Psoas muscle (tissue), 8 donors: ENCODE results near the gene EDEM1. TPM values are rescaled to one million over a fixed set of nuclear protein-coding genes. Genes with fewer than 3 reads are reported as not detected.

Experiments used
- ATAC-seq, 4 donors: fragments of 200-7000 bp; cut with Tn5 transposase; one replicate each; pipeline ENCODE4 v1.9.1; 2020; ENCODE audit warnings: moderate library complexity in 3 of 4, mild to moderate bottlenecking in 2 of 4
- DNase-seq, 2 donors: peaks; one replicate each; pipeline ENCODE4 v3.0.0-alpha.2; 2020
- H3K27ac ChIP-seq: fragments of 200-600 bp; one replicate; pipeline ENCODE4 v1.8.0; 2022
- H3K27me3 ChIP-seq, 3 donors: fragments of 200-600 bp in 1 of 3; one replicate each; pipeline versions ENCODE4 v1.6.1 to v1.8.0; 2013 to 2022; ENCODE audit warnings: low read length in 2 of 3, mild to moderate bottlenecking in 2 of 3, moderate library complexity in 1 of 3; ENCODE audit not compliant: insufficient read depth in 3 of 3
- H3K36me3 ChIP-seq, 2 donors: fragments of 200-600 bp in 1 of 2; one replicate each; pipeline versions ENCODE4 v1.6.1 to v1.8.0; 2013 to 2022; ENCODE audit warnings: low read depth in 1 of 2, mild to moderate bottlenecking in 1 of 2, moderate library complexity in 1 of 2; ENCODE audit not compliant: insufficient read depth in 1 of 2
- H3K4me1 ChIP-seq: fragments of 200-600 bp; one replicate; pipeline ENCODE4 v1.8.0; 2022
- H3K4me3 ChIP-seq: fragments of 200-600 bp; one replicate; pipeline ENCODE4 v1.8.0; 2022; ENCODE audit warnings: mild to moderate bottlenecking
- H3K9me3 ChIP-seq: fragments of 200-600 bp; one replicate; pipeline ENCODE4 v1.8.0; 2022
- CTCF ChIP-seq: fragments of 200-600 bp; IDR thresholded peaks from one replicate; pipeline ENCODE4 v1.8.0; 2022; ENCODE audit warnings: antibody characterized with exemption
- WGBS, 3 donors: extraction: QIAGEN DNeasy Blood & Tissue Kit; methylation state at CpG; one replicate each; pipeline versions ENCODE4 v1.1.6 to v1.1.7; 2013; 5-methylcytosine and 5-hydroxymethylcytosine counted together
- intact Hi-C, 2 donors: fragments of 100-400 bp; cut with DNase I; formaldehyde crosslinking; loops; one replicate each; pipeline versions ENCODE4 v1.11.0 to v1.14.2; 2022
- polyA plus RNA-seq, 3 donors: library from polyadenylated mRNA; stranded (reverse); fragments of 200-250 nt; gene quantifications; one replicate each; pipeline ENCODE4 v1.2.3, GENCODE V29; 2013
- total RNA-seq, 4 donors: library from RNA; stranded (reverse); fragmentation: NEBNext Ultra II Directional in 2 of 4; extraction: Animal tissue kit (Norgen Biotek cat#: 25700) in 2 of 4; gene quantifications; one replicate each; pipeline versions ENCODE4 v1.2.1 to v1.2.4, GENCODE V29; 2021 to 2023
- donor health status: healthy with polysubstance abuse.
- donor health status: DM: no; HTN: no; CAD: no; lungs with moderate emphysema.
- donor health status: Bipolar disorder and iron deficiency.
- donor health status: healthy.
- donor health status: DM: yes; HTN: yes; CAD: no.
- donor health status: DM: no; HTN: no; CAD: no.
- donor health status: DM: no; HTN: no; CAD: no.
- donor health status: DM: yes; HTN: yes; CAD: no.

The EDEM1 gene
- total and polyA plus RNA-seq, 7 donors, result 2.6 to 11.7 (median 5.7) TPM

GRCh38 chr3:5262507-5262906 lies 75.0 kb downstream of the EDEM1 start:
- no peaks in the 10 kb centered on the region for H3K36me3 ChIP-seq
- ATAC-seq, result no peak
- WGBS, 3 donors, result 76 to 85% (median 84%) methylated on average over 4 of the region's 4 CpGs
- no peak overlapping the region for H3K4me3 ChIP-seq
- no peak for DNase-seq
- H3K9me3 ChIP-seq, result no peaks in the 10 kb centered on the region
- H3K27me3 ChIP-seq, result no peaks in the 10 kb centered on the region
- intact Hi-C loops, result no loop called here
- no peaks in the 10 kb centered on the region for H3K4me1 ChIP-seq
- no peak overlapping the region for H3K27ac ChIP-seq
- no peak for TF ChIP-seq CTCF

- Histone ChIP-seq H3K27me3 (no peaks in the 10 kb centered on the region), H3K36me3 (no peaks in the 10 kb centered on the region), H3K4me1 (no peaks in the 10 kb centered on the region), H3K9me3 (no peaks in the 10 kb centered on the region), H3K27ac (no peak overlapping the region), H3K4me3 (no peak overlapping the region)
- intact Hi-C loops, result no loop called here
- 93 to 95% (median 95%) methylated on average over 4 of the region's 4 CpGs for WGBS, 3 donors
- no peak for DNase-seq
- ATAC-seq, result no peak
- TF ChIP-seq CTCF, result no peak
Observed at GRCh38 chr3:5264093-5264600, 76.6 kb downstream of the EDEM1 start.

- H3K27me3 ChIP-seq, result no peaks in the 10 kb centered on the region
- DNase-seq, result no peak
- no peak overlapping the region for H3K27ac ChIP-seq
- intact Hi-C loops, result no loop called here
- WGBS, 3 donors, result 55 to 63% (median 55%) methylated on average over 7 of the region's 7 CpGs
- H3K4me3 ChIP-seq, result no peak overlapping the region
- H3K36me3 ChIP-seq, result no peaks in the 10 kb centered on the region
- H3K9me3 ChIP-seq, result no peaks in the 10 kb centered on the region
- no peaks in the 10 kb centered on the region for H3K4me1 ChIP-seq
- ATAC-seq, result no peak
- no peak for TF ChIP-seq CTCF
Observed at GRCh38 chr3:5264896-5265770, 77.6 kb downstream of the EDEM1 start.

GRCh38 chr3:5267252-5267651 lies 79.7 kb downstream of the EDEM1 start:
- no peak for ATAC-seq
- Histone ChIP-seq H3K4me3 (no peak overlapping the region), H3K9me3 (no peaks in the 10 kb centered on the region), H3K4me1 (no peaks in the 10 kb centered on the region), H3K27me3 (no peaks in the 10 kb centered on the region), H3K36me3 (no peaks in the 10 kb centered on the region), H3K27ac (no peak overlapping the region)
- WGBS, 3 donors, result 55 to 57% (median 55%) methylated on average over 2 of the region's 2 CpGs
- no peak for DNase-seq
- intact Hi-C loops, result no loop called here
- no peak for TF ChIP-seq CTCF
